OCI-LY1 (cell line): ENCODE measurements around the gene ENTPD3.

Experiments used
- H2AFZ ChIP-seq: fragments of 200-600 bp; sonication (generic), shearing (Covaris generic); 2 replicates; pipeline ENCODE4 v1.6.0; 2014; ENCODE audit warnings: antibody characterized with exemption, mild to moderate bottlenecking, low read length
- H3F3A ChIP-seq: fragments of 200-600 bp; sonication (generic), shearing (Covaris generic); 2 replicates; pipeline ENCODE4 v1.6.0; 2014; ENCODE audit warnings: mild to moderate bottlenecking, antibody characterized with exemption, low read length, moderate library complexity; ENCODE audit not compliant: insufficient read depth
- H3K27ac ChIP-seq: fragments of 200-600 bp; sonication (generic); 2 replicates; pipeline ENCODE4 v1.5.1; 2014; ENCODE audit warnings: low read length, mixed run types, mild to moderate bottlenecking, low read depth; ENCODE audit not compliant: poor library complexity, severe bottlenecking
- H3K27me3 ChIP-seq: fragments of 200-600 bp; sonication (generic); 2 replicates; pipeline ENCODE4 v1.6.0; 2014; ENCODE audit warnings: antibody characterized with exemption, mild to moderate bottlenecking, low read length, moderate library complexity; ENCODE audit not compliant: insufficient read depth
- H3K36me3 ChIP-seq: fragments of 200-600 bp; sonication (generic); 2 replicates; pipeline ENCODE4 v1.6.1; 2014; ENCODE audit warnings: mild to moderate bottlenecking, antibody characterized with exemption, low read length, moderate library complexity, mixed read lengths; ENCODE audit not compliant: insufficient read depth
- H3K4me1 ChIP-seq: fragments of 200-600 bp; sonication (generic); 2 replicates; pipeline ENCODE4 v1.5.1; 2014; ENCODE audit warnings: mild to moderate bottlenecking, low read length, moderate library complexity; ENCODE audit not compliant: insufficient read depth, severe bottlenecking
- H3K4me2 ChIP-seq: fragments of 200-600 bp; sonication (generic), shearing (Covaris generic); 2 replicates; pipeline ENCODE4 v1.6.1; 2014; ENCODE audit warnings: low read length
- H3K4me3 ChIP-seq: fragments of 200-600 bp; sonication (generic); 2 replicates; pipeline ENCODE4 v1.5.1; 2014; ENCODE audit warnings: low read length, low read depth, mild to moderate bottlenecking, mixed read lengths; ENCODE audit not compliant: poor library complexity, severe bottlenecking
- H3K79me2 ChIP-seq: fragments of 200-600 bp; shearing (Covaris generic); 2 replicates; pipeline ENCODE4 v1.6.1; 2016; ENCODE audit warnings: mixed run types, low read length, mixed read lengths; ENCODE audit not compliant: insufficient read depth
- H3K9ac ChIP-seq: fragments of 200-600 bp; sonication (generic), shearing (Covaris generic); 2 replicates; pipeline ENCODE4 v1.6.1; 2014; ENCODE audit warnings: mild to moderate bottlenecking, low read length, mixed read lengths
- H3K9me2 ChIP-seq: fragments of 200-600 bp; sonication (generic), shearing (Covaris generic); 2 replicates; pipeline ENCODE4 v1.6.1; 2014; ENCODE audit warnings: low read depth, mild to moderate bottlenecking, low read length, mixed read lengths
- H3K9me3 ChIP-seq: fragments of 200-600 bp; shearing (Covaris generic); 2 replicates; pipeline ENCODE4 v1.6.1; 2014; ENCODE audit warnings: low read length, mixed read lengths
- H4K20me1 ChIP-seq: fragments of 200-600 bp; sonication (generic), shearing (Covaris generic); 2 replicates; pipeline ENCODE4 v1.6.0; 2016; ENCODE audit warnings: mild to moderate bottlenecking, low read length; ENCODE audit not compliant: insufficient read depth
- EZH2 ChIP-seq: fragments of 200-600 bp; sonication (generic), shearing (Covaris generic); IDR thresholded peaks from 2 replicates; pipeline ENCODE4 v1.8.0; 2017; ENCODE audit warnings: borderline replicate concordance, mixed run types, mild to moderate bottlenecking, antibody characterized with exemption, low read length, moderate library complexity, mixed read lengths
- TF ChIP-seq, protein P1 (sequence below): fragments of 200-600 bp; sonication (generic), shearing (Covaris generic); IDR thresholded peaks from 2 replicates; pipeline ENCODE4 v1.5.1; 2017; ENCODE audit warnings: mild to moderate bottlenecking, antibody characterized with exemption, low read length, moderate library complexity, mixed read lengths

ENTPD3 gene

DNA sequence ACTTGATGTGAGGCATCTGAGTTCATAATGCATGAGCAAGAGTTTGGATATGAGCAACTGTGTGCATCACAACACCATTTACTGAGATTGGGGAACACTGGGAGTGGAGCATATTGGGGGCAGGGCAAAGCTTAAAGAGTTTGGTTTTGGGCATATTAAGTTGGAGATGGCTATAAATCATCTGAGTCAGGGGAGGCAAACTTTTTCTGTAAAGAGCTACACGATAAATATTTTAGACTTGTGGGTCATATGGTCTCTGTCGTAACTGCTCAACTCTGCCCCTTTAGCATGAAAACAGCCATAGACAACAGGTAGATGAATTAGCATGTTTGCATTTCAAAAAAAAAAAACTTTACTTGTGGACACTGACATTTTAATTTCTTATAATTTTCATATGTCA, 20.0 kb downstream of the ENTPD3 start:
- Histone ChIP-seq H3K27ac (no peak overlapping the region), H3K4me1 (no peaks in the 10 kb centered on the region), H3K36me3 (no peaks in the 10 kb centered on the region), H3K4me3 (no peak overlapping the region), H3K79me2 (no peaks in the 10 kb centered on the region), H3K9ac (no peak overlapping the region), H3K27me3 (no peaks in the 10 kb centered on the region), H3K9me2 (no peaks in the 10 kb centered on the region), H3K4me2 (no peak overlapping the region), H3K9me3 (no peaks in the 10 kb centered on the region), H3F3A (no peaks in the 10 kb centered on the region), H4K20me1 (no peaks in the 10 kb centered on the region), H2AFZ (no peak overlapping the region)
- TF ChIP-seq, protein P1, sequence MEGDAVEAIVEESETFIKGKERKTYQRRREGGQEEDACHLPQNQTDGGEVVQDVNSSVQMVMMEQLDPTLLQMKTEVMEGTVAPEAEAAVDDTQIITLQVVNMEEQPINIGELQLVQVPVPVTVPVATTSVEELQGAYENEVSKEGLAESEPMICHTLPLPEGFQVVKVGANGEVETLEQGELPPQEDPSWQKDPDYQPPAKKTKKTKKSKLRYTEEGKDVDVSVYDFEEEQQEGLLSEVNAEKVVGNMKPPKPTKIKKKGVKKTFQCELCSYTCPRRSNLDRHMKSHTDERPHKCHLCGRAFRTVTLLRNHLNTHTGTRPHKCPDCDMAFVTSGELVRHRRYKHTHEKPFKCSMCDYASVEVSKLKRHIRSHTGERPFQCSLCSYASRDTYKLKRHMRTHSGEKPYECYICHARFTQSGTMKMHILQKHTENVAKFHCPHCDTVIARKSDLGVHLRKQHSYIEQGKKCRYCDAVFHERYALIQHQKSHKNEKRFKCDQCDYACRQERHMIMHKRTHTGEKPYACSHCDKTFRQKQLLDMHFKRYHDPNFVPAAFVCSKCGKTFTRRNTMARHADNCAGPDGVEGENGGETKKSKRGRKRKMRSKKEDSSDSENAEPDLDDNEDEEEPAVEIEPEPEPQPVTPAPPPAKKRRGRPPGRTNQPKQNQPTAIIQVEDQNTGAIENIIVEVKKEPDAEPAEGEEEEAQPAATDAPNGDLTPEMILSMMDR, result no peak
- no peak for TF ChIP-seq EZH2

DNA sequence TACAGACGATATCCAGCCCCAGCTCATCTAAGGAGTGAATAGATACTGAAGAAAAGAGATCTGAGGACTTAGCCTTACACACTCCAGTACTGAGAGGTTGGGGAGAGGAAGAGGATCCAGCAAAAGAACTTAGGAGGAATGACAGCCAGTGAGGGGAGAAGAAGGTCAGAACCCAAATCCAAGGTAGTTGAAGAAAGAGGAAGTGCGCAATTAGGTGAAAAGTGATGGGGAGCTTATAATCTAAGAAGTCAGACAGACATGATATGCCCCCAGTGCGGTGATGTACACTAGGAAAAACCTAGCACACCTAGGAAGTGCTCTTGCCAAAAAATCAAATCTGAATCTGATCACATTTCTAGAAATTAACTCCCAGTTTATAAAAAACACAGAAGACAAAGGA, 20.6 kb downstream of the ENTPD3 start:
- no peaks in the 10 kb centered on the region for H3F3A ChIP-seq
- H3K27me3 ChIP-seq, result no peaks in the 10 kb centered on the region
- no peaks in the 10 kb centered on the region for H3K9me3 ChIP-seq
- H2AFZ ChIP-seq, result no peak overlapping the region
- H3K9ac ChIP-seq, result no peak overlapping the region
- no peak overlapping the region for H3K4me2 ChIP-seq
- no peaks in the 10 kb centered on the region for H3K9me2 ChIP-seq
- no peak overlapping the region for H3K4me3 ChIP-seq
- no peaks in the 10 kb centered on the region for H3K79me2 ChIP-seq
- H3K27ac ChIP-seq, result no peak overlapping the region
- no peaks in the 10 kb centered on the region for H3K4me1 ChIP-seq
- no peaks in the 10 kb centered on the region for H4K20me1 ChIP-seq
- no peaks in the 10 kb centered on the region for H3K36me3 ChIP-seq
- TF ChIP-seq EZH2, result no peak
- TF ChIP-seq, protein P1, result no peak

DNA sequence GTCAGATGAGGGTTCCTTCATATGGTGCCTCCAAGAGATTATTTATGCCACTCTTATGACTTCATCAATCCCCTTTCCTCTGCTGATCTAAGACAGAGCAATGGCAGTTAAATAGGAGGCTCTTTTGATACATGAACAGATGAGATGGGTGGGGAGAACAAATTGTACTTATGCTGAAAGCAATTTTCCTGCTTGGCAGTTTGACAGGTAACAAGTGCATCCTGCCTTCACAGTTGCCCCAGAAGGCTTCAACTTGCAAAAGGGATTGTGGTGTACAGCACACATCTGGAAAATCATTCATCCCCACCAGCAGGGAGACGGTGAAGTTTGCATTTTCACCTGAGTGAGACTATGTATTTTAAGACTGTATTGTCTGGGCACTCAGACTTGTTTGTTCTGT, 27.3 kb downstream of the ENTPD3 start:
- Histone ChIP-seq H3K27me3 (no peaks in the 10 kb centered on the region), H3K36me3 (no peaks in the 10 kb centered on the region), H3K27ac (no peak overlapping the region), H3K4me1 (no peaks in the 10 kb centered on the region), H3K9me2 (no peaks in the 10 kb centered on the region), H3K9ac (no peak overlapping the region), H4K20me1 (no peaks in the 10 kb centered on the region), H2AFZ (no peak overlapping the region), H3F3A (no peaks in the 10 kb centered on the region), H3K9me3 (no peaks in the 10 kb centered on the region), H3K4me3 (no peak overlapping the region), H3K4me2 (no peak overlapping the region), H3K79me2 (no peaks in the 10 kb centered on the region)
- TF ChIP-seq EZH2, result no peak
- TF ChIP-seq, protein P1, result no peak
